Cortex of kidney (tissue), 1 donor: ENCODE results near the gene CCNI2.

Source experiments
- DNase-seq: peaks from one replicate; lab custom pipeline; 2025; lab: John Stamatoyannopoulos, UW

Gene CCNI2

DNA sequence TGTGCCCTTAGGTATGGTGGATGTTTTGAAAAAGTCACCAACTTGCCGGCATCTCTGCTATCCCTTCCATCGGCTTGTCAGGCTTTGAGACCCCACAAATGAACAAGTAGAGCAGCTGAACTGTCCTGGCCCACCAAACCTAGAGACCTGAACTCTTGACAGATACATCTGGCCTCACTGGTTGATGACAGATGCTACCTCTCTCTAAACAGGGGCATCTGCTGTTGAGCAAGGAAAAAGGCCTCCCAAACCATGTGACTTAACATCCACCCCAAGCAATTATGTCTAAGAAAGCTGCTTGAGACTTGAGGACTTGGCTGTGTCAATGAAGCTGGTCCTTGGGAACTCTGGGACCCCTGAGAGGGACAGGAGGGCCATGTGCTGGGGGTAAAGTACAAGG, 2.3 kb downstream of the CCNI2 start:
- DNase-seq, result no peak

DNA sequence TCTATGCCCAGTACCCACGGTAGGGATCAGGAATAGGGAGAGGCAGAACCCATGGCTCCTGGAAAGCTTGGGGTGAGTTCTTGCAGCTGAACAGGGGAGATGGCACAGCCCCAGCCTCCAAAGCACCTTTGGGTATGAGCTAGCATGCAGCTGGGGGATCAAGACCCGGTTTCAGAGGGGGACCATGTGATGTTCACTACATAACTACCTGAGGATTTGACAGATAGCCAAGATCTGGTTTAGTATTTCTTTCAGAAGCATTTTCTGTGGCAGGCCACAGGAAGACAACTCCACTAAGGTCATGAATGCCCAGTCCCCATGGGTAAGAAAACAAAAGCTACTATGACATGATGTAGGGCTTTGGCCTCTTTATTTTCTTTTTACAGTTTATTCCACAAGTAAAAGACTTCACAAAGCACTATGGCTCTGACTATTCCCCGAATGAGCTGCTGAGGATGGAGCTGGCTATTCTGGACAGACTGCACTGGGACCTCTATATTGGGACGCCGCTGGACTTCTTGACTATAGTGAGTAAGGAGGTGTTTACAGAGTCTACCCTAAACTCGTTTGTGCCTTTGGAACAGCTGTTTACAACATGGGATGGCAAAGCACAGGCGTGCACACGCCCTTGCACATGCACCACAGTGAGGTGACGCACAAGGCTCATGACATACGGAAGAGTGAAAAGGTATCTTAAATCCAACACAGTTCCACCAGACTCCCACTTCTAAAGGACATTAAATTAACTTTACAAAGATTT, 3.4 kb downstream of the CCNI2 start:
- DNase-seq, result no peak

DNA sequence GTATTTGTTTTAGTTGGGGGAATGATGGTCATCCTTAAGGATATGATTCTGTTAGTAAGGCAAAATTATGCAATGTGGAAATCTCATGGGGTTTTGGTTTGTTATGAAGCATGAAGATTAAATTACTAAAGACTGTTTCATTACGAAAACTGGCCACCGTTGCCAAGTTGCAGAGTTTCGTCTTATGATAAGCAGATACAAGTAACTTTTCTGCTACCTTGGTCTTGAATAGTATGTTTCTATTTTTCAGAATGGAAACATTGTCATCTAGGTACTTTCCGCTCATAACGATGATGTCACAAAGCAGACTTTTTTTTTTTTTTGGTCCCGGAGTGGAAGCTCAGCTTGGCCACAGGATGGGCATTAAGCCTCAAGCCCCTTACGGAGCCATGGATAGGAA, 4.2 kb downstream of the CCNI2 start:
- no peak for DNase-seq

DNA sequence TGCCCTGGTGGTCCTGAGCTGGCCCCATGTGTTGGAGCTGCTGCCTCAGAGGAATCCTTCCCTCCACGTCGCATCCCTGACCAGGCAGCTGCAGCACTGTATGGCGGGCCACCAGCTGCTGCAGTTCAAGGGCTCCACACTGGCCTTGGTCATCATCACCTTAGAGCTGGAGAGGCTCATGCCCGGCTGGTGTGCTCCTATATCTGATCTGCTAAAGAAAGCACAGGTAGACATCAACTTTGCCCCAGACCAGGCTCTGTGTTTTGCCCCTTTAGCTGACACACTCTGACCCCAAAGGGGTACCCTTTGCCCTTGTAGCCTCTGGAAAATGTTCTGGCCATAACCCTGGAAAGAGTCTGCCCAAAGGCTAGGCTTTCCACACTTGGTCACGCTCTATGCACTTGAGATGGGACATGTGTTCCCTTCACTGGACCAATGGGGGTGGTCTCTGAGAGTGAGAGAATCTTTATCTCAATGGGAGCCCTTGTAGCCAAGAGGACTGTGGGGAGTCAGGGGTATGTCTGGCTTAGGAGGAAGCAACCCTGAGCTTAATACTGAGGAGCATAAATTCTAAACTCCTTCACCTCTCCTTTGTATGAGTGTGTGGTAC, 4.8 kb downstream of the CCNI2 start:
- DNase-seq, result no peak

DNA sequence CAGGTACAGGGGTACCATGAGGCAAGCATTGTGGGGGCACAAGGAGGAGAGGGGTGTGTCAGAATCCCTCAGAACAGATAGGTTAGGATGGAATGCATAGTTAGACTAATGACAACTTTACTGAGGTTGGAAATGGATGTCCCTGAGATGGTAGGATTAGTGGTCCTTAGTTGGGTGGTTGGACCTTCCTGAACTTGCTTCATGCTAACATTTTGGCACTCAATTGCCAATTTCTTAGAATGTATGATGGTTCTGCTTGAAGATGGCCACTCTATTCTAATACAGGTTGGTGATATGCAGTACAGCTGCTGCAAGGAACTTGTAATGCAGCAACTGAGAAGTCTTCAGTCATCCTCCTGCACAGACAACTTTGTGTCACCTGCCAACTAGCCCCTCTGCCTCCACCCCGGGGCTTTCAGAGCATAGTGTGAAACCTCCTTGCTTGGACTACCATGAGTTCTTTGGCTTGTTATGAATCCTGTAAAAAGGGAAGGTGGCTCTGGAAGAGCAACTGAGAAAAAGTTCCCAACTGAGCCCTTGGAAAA, 5.4 kb downstream of the CCNI2 start:
- DNase-seq, result no peak

DNA sequence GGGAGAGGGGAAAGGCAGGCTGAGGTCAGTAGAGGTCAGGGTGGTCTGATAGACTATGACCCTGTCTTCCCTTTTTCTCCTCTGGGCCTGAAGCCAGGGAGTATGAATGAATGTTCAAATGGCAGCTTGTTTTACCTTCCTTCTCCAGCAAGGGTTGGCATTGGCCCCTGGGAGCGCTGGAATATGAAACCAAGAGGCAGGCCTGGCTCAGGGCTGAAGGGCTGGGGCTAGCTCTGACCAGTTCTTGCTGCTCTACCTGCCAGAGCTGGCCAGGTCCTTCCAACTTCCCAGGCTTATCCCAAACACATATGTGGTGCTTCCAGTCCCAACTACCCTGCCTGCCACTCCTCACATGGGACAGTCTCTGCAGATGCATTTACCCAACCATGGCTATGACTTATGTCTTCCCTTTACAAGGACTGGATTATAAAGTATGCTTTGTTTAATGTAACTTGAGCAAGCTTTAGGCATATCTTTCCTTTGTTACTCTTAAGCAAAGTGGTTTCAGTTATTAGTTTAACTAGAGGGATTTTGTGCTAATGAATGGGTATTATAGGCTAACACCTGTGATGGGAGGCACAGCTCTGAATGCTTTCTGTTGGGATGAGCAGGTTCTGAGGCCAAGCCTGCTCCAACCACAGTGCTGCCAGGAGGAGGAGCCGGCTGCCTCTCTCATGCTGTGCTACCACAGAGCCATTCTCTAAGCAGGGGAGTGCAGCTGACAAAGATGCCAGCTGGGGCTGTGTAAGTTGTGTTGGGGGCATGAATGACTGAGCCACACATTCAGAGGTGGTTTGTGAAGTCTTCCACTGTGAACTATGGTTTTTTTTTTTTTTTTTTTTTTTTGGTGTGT, 6.1 kb downstream of the CCNI2 start:
- DNase-seq, result no peak

DNA sequence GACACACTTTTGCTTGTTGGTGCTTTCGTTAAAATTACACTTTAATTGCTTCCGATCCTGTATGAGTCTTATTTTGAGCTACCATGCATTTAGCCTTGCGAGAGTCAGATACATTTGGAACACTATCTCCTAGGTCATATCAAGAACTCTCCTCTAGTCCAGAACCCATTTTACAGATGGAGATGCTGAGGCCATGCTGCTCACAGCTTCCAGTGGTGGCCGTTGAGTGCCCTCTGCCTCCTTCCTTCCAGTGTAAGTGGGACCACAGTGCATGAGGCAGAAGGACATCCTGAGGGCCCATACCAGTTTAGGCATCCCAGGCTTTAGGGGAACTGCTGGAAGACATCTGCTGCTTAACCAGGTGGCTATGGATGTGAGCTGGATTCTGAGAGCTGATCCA, 6.9 kb downstream of the CCNI2 start:
- DNase-seq, result no peak

DNA sequence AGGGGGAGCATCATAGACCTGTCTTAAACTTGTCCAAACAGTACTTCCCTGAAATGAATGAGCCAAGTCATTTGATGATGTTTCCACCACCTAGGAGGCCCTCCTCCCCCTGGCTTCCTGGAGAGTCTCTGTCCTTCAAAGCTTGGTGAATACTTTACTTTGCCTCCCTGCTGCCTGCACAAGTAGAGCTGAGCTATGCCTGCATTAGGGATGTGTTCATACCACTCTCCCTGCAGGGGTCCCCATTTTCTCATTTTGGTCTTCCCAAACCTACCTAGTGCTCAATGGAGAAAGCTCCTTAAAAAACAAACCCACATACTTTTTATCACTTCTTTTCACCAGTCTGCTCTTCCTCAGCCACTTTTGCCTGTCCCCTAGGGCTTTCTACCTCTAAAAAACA, 7.7 kb downstream of the CCNI2 start:
- no peak for DNase-seq

DNA sequence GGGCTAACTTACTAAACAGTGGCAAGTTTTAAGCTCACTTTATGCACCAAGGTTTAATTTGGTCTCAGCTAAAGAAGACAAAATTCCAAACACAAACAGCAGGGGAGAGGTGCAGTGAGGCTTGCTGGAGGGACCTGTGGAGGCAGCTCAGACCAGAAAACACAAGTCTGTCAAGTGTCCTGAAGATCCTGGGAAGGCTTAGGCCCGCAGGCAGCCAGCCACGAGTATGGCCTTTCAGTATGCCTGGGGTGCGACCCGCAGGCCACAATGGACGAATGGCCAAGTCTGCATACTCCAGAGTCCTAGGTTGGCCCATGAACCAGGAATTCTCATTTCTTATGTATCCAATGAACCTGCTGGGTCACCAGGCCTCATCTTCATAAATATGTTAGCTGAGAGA, 9.3 kb downstream of the CCNI2 start:
- no peak for DNase-seq

DNA sequence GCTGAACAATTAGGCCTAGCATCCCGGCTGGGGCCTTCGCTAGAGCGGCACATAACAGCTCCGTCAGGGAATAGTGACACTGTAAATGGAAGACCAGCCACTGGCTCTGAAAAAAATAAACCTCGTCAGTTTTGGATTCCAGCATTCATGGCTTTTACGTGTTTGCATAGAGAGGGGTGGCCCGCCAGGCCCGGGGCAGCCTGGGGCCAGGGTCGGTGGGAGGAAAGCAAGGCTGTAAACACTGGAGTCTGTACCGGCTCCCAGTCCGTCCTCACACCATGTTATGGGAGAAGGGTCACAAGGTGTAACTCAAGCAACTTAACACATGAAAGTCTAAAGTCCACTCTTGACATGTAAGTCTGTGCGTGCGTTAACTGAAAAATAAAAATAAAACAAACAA, 11.2 kb downstream of the CCNI2 start:
- DNase-seq, result no peak

DNA sequence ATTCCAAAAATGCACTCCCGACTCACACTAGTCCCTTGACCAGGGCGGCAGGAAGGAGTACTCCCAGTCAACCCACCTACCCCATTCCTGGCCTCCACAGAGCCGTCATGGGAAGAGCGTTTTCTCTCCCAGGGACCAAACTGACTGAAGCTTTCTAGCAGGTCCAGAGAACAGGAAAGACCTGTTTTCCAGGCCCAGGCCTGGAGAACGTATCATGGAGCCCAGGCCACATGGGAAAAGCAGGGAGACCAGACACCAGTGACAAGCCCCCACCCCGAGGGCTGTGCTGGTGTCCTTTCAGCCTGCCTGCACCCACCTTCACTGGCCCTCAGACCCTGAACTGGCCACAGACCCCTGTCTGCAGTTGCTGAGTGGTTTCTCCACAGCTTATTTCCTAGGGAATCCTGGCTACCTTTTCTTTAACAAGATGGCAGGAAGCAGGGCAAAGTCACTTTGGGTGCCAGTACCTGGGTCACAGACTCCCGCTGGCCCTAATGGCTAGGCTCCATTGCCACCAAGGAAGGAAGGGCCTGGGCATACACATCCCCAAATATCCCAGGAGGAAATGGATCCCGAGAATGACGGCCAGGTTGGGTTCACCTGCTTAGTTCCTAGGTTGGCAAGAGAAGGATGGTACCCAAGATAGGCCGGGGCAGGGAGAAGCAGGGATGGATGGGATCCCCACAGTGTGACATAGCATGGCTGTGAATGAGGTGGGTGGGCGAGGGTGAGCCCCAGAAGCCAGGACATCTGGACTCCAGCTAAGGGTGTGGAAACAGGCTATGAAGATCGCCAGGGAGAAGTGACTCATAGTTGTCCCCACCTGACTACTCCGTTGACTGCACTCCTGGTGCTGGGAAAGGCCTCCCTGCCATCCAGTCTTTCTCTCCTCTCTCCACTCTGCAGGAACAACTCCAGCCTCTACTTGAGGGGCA, 12.2 kb downstream of the CCNI2 start:
- no peak for DNase-seq

DNA sequence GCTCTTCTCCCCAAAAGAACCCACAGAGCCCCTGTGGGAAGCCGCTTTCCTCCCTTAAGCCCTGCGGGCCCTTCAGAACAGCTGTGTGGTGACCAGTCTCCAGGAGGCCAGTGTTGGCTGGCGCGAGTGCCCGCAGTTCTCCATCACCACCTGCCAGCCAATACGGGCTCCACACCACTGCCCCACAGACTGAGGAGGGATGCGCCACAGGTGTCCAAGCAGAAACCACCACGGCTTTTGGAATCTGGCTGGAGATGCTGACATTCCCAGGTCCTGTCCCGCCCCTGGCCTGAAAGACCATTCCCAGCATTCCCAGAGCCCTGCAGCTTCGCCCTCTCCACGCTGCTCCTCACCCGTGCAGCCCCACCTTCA, 12.8 kb downstream of the CCNI2 start:
- DNase-seq, result no peak

DNA sequence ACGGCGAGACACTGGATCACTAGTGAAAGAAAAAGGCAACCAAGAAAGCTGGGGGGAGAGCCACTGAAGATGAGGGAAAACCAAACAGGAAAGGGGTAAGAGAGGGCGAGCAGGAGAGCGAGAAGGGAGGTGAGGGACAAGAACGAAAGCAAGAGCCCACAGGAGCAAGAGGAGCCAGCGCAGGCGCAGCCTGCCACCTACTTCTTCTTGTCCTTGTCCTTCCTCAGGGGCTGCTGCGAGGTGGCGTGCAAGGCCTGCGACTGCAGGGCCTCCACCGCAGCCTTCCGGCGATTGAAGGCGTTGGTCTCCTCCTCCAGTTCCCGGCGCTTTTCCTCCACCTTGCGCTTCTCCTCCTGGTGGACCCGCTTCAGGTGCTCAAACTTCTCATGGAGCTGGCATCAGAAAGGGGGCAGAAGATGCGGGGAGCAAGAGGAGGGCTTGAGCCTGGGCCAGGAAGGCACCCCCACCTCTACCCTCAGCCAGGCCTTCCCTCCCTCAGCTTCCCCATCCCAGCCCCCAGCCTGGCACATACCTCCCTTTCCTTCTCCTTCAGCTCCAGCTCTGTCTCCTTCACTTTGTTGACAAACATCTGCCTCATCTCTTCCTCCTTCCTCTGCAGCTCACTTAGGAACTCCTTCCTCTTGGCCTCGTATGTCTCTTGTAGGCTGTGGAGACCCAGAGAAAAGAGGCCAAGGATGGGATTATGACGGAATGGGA, 13.5 kb downstream of the CCNI2 start:
- no peak for DNase-seq

DNA sequence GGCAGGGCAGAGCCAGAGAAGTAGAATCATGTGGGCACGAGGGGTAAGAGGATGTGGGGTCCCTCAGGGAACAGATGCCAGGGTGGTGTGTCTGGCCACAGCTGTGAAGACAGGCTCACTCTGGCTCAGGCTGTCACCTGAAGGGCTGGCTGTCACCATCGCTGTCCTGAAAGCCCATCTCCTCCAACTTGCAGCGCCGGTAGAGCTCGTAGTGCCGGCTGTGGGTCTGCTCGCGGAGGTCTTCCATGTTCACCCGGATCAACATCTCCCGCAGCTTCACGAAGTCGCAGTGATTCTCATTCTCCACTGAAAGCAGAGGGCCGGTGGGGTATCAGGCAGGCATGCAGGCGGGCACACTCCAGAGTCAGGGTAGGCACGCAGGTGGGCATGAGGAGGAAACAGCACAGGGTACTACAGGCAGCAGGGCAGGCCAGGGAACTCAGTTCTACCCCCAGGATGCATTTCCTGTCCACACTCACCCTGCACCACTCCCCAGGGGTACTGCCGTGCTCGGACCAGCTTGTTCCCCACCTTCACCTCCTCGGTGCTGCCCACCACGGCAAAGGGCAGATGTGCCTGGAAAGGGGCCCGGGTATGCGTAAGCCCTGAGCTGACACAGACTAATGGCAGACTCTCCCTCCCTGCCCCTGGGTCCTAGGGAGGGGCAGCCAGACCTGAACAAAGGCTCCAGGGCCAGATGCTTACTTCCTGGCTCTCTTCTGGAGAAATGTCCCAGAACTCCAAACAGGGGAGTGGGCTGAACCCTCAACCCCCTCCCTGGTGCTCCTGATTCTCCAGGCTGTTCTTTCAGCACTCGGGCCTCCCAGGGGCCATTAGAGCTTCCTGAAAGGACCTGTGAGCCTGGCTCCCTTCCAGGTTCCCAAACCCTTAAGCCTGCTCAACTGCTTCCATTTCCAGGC, 14.4 kb downstream of the CCNI2 start:
- no peak for DNase-seq

DNA sequence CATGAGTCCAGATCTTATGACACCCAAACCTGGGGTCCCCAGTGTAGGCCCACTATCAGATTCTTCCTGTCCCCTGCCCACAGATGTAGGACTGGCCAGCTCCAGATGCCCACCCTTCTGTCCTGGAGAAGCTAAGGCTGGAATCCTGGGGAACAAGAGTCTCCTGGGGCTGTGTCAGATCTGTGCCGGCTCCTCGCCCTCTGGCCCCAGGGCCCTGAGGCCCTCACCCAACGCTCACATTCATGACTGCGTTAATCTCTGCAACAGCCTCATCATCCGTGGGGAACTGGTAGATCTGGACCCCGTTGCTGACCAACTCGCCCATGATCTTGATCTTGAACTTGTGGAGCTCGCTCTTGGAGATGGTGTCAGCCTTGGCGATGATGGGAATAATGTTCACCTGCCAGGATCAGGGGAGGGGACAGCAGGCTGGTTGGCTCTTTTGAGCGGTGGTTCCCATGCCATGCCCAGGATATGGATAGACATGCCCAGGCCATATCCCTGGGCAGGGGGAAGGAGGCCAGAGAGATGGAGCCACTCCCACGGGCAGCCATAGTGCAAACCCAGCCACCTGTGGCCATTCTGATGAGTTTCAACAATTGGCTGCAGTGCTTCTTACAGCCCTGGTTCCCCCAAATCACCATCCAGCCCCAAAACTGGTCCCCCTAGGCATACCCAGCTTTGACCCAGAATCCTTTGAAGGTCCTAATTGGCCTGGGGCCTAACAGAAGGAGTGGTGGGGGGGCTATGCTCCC, 15.2 kb downstream of the CCNI2 start:
- no peak for DNase-seq

DNA sequence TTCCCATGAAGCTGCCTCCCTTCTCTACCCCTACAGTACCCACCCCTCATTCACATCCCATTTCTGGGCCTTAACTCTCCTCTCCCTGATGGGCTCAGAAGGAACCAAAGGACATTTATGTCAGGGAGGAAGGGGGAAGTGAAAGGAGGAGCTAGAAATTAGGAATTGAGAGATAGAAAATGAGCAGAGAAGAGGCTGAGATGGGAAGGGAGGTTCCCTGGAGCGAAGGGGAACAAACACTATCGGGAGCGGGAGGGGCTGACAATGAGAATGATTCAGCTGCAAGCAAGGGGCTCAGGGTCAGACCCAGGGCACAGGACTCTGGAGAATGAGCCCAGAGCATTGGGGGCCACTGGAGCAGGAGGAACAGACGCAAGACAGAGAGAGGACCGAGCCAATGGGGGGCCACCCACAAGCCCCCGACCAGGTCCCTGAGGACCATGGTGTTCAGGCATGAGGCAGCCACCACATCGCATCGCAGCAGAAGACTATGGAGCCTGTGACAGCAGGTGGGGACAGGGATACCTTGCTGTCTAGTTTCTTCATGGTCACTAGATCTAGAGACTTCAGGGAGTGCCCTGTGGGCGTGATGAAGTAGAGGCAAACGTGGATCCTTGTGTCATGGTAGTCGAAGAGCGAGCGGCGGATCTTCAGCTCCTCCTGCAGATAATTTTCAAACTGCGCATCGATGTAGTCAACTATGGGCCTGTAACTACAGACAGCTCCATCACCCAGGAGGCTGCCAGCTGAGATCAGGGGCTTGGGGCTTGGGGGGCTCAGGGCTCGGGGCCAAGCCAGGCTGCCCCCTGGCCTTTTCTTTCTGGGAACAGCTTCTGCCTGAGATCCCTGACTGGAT, 16.2 kb downstream of the CCNI2 start:
- DNase-seq, result no peak

DNA sequence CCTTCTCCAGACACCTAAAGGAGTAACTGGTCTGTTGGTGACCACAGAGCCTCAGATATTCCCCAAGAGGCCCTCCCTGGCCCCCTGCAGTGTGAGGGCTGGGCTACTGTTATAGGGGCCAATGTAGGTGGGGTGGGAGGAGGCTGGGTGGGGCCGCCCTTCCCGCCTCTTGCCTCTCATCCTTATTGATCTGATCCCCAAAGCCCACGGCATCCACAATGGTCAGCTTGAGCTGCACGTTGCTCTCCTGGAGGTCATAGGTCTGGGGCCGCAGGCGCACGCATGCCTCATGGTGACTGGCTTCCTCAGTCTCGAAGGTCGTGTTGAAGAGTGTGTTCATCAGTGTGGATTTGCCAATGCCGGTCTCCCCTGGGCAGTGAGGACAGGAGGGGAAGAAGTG, 16.8 kb downstream of the CCNI2 start:
- DNase-seq, result no peak

DNA sequence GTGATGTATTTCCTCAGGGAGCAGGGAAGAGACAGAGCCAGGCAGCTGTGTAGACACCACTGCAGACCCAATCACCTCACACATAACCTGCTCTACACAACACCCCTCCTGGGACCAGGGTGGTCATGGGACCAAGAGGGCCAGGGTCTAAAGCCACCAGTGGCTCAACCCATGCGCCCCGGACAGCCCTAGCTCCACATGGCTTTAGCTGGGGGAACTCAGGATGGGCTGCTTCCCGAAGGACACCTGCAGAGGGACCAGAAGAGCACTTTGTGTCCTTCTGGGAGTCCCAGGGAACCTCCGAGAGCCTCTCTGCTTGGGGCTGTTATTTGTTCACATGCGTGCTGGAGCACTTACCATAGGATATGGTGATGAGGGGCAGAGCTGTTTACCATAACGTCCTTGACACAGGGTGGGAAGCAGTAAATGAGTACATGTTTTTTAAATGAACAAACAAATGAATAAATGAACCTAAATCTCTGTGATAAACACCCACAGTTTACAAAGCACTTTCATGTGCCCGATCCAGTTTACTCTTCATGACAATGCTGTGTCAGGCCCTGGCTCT, 17.5 kb downstream of the CCNI2 start:
- no peak for DNase-seq
